RPMI8226 (cell line): Measurements from ENCODE around the gene SCYL1.

Experiments used
- DNase-seq: peaks from one replicate; pipeline ENCODE4 v3.0.0-alpha.2; 2015

SCYL1 gene

GRCh38 chr11:65493367-65494176 is 31.3 kb upstream of the SCYL1 start:
- no peak for DNase-seq

GRCh38 chr11:65496304-65497140 is 28.4 kb upstream of the SCYL1 start:
- peak; percentile 31 for DNase-seq

- peak; percentile 100 for DNase-seq
These were observed 27.5 kb upstream of the SCYL1 start for GRCh38 chr11:65497141-65498041.

GRCh38 chr11:65498042-65498726 is 26.7 kb upstream of the SCYL1 start:
- peak; percentile 82 for DNase-seq

GRCh38 chr11:65498727-65498976 is 26.2 kb upstream of the SCYL1 start:
- DNase-seq, result no peak

- peak; percentile 98 for DNase-seq
These were observed 25.7 kb upstream of the SCYL1 start, which contains the start of gene MALAT1 for GRCh38 chr11:65498977-65499712. Gene MALAT1, plus strand, starts transcription at chr11:65499045.

- DNase-seq, result peak; percentile 34
These were observed 25.0 kb upstream of the SCYL1 start for GRCh38 chr11:65499713-65500386.

- DNase-seq, result peak; percentile 80
These were observed 24.3 kb upstream of the SCYL1 start for GRCh38 chr11:65500387-65501185.

- no peak for DNase-seq
These were observed 23.8 kb upstream of the SCYL1 start for GRCh38 chr11:65501186-65501471.

GRCh38 chr11:65501472-65502273 is 23.2 kb upstream of the SCYL1 start:
- DNase-seq, result peak; percentile 54

GRCh38 chr11:65502274-65502554 is 22.7 kb upstream of the SCYL1 start:
- DNase-seq, result no peak

GRCh38 chr11:65502555-65503367 is 22.1 kb upstream of the SCYL1 start:
- DNase-seq, result peak; percentile 64

- peak; percentile 31 for DNase-seq
These were observed 21.4 kb upstream of the SCYL1 start for GRCh38 chr11:65503368-65503948.

- DNase-seq, result peak; percentile 52
These were observed 20.8 kb upstream of the SCYL1 start for GRCh38 chr11:65503949-65504673.

GRCh38 chr11:65504674-65505465 is 20.0 kb upstream of the SCYL1 start:
- DNase-seq, result peak; percentile 46

GRCh38 chr11:65505466-65506289 is 19.2 kb upstream of the SCYL1 start:
- peak; percentile 50 for DNase-seq
